Measurements from ENCODE around the gene PPP2R3C.

DNA sequence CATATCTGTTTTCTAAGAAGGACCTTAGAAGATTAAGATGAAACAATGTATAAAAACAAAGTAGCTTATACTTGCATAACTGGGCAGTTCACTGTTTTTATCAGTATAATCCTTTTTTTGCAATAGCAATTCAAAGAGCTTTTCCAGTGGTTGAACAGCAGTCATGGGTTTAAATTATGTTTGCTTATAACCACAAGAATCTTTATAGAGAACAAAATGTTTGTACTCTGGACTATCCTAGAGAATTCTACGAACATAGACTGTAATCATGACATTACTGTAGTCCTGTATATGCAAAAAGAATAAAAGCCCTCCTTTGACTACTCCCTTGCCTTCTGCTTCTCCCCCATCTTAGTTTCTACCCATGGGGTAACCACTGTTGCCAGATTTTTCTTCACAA is 70.0 kb downstream of the PPP2R3C start:
- TF ChIP-seq, protein P1, sequence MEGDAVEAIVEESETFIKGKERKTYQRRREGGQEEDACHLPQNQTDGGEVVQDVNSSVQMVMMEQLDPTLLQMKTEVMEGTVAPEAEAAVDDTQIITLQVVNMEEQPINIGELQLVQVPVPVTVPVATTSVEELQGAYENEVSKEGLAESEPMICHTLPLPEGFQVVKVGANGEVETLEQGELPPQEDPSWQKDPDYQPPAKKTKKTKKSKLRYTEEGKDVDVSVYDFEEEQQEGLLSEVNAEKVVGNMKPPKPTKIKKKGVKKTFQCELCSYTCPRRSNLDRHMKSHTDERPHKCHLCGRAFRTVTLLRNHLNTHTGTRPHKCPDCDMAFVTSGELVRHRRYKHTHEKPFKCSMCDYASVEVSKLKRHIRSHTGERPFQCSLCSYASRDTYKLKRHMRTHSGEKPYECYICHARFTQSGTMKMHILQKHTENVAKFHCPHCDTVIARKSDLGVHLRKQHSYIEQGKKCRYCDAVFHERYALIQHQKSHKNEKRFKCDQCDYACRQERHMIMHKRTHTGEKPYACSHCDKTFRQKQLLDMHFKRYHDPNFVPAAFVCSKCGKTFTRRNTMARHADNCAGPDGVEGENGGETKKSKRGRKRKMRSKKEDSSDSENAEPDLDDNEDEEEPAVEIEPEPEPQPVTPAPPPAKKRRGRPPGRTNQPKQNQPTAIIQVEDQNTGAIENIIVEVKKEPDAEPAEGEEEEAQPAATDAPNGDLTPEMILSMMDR (IDR thresholded peaks at IDR 0.05): no peak
- no peak for TF ChIP-seq ZFX (IDR thresholded peaks at IDR 0.05; ENCODE audit: borderline replicate concordance)
